Natural killer cell (primary cell): ENCODE measurements around the gene CMAS. TPM values are rescaled to one million over a fixed set of nuclear protein-coding genes. Genes with fewer than 3 reads are reported as not detected.
"Not testable (repeated sequence)": the region's sequence is repeated elsewhere in the genome, so short reads cannot be mapped to it uniquely, and the experiment has no call there.

Experiments used
- ATAC-seq, 3 donors: fragments of 150-1000 bp in 2 of 3; fragments of 200-7000 bp in 1 of 3; cut with Tn5 transposase; 1 replicate in 1 of 3; 2 replicates in 2 of 3; pipeline ENCODE4 v1.10.0; 2021; ENCODE audit warnings: mild to moderate bottlenecking in 2 of 3, moderate library complexity in 2 of 3
- DNase-seq, 2 donors: peaks; one replicate each; pipeline versions ENCODE4 v3.0.0 to v3.0.0-alpha.2; 2013 to 2021; ENCODE audit warnings: mixed read lengths in 1 of 2
- H3K27ac ChIP-seq: one replicate; pipeline ENCODE4 v1.5.1; 2013; ENCODE audit warnings: mild to moderate bottlenecking, low read length
- H3K27me3 ChIP-seq: one replicate; pipeline ENCODE4 v1.6.1; 2013; ENCODE audit warnings: low read length; ENCODE audit not compliant: control insufficient read depth, insufficient read depth
- H3K36me3 ChIP-seq: one replicate; pipeline ENCODE4 v1.6.1; 2013; ENCODE audit warnings: low read length; ENCODE audit not compliant: control insufficient read depth, insufficient read depth
- H3K4me1 ChIP-seq: one replicate; pipeline ENCODE4 v1.6.1; 2013; ENCODE audit warnings: low read length; ENCODE audit not compliant: control insufficient read depth, insufficient read depth
- H3K4me3 ChIP-seq: one replicate; pipeline ENCODE4 v1.5.1; 2013; ENCODE audit warnings: low read length
- H3K9me3 ChIP-seq: one replicate; pipeline ENCODE4 v1.6.1; 2013; ENCODE audit warnings: low read length; ENCODE audit not compliant: control insufficient read depth, insufficient read depth
- H3K27ac Mint-ChIP-seq, 2 donors: one replicate each; pipeline ENCODE4 v1.8.0; 2022; ENCODE audit warnings: mild to moderate bottlenecking in 2 of 2, mixed read lengths in 2 of 2, moderate library complexity in 1 of 2
- H3K27me3 Mint-ChIP-seq, 2 donors: one replicate each; pipeline ENCODE4 v1.8.0; 2022; ENCODE audit warnings: low read depth in 2 of 2, mixed read lengths in 2 of 2
- H3K36me3 Mint-ChIP-seq: one replicate; pipeline ENCODE4 v1.8.0; 2022; ENCODE audit warnings: mixed read lengths
- H3K4me1 Mint-ChIP-seq, 2 donors: one replicate each; pipeline ENCODE4 v1.8.0; 2022; ENCODE audit warnings: mixed read lengths in 2 of 2
- H3K4me3 Mint-ChIP-seq: one replicate; pipeline ENCODE4 v1.8.0; 2022; ENCODE audit warnings: mild to moderate bottlenecking, moderate library complexity, mixed read lengths
- H3K9me3 Mint-ChIP-seq, 2 donors: one replicate each; pipeline ENCODE4 v1.8.0; 2022; ENCODE audit warnings: mixed read lengths in 2 of 2
- CTCF ChIP-seq: fragments of 200-600 bp; IDR thresholded peaks from one replicate; pipeline ENCODE4 v1.8.0; 2022; ENCODE audit warnings: antibody characterized with exemption
- WGBS: methylation state at CpG from one replicate; pipeline ENCODE4 v1.1.7; 2013; ENCODE audit warnings: missing lambda C conversion rate; ENCODE audit not compliant: insufficient coverage; 5-methylcytosine and 5-hydroxymethylcytosine counted together
- intact Hi-C: fragments of 100-400 bp; cut with micrococcal nuclease; formaldehyde crosslinking; loops from one replicate; pipeline ENCODE4 v1.14.2; 2022
- total RNA-seq, 4 donors: library from RNA; stranded (reverse); fragments of 120-200 nt in 1 of 4; gene quantifications; one replicate each; pipeline versions ENCODE4 v1.2.3 to v1.2.4, GENCODE V29; 2013 to 2022

Gene CMAS
- total RNA-seq, 3 donors from 2014 or later (not counting 1 experiment from before 2014, with no cell fraction given), result 10.0 to 19.8 (median 13.7) TPM

GRCh38 chr12:22084852-22085251, 38.8 kb downstream of the CMAS start:
- no peak overlapping the region for H3K4me3 Mint-ChIP-seq
- intact Hi-C loops, result no loop called here
- Histone ChIP-seq H3K36me3 (no peaks in the 10 kb centered on the region), H3K4me3 (no peak overlapping the region), H3K27ac (no peak overlapping the region), H3K27me3 (no peaks in the 10 kb centered on the region), H3K9me3 (no peaks in the 10 kb centered on the region), H3K4me1 (no peaks in the 10 kb centered on the region)
- H3K27me3 Mint-ChIP-seq, result peaks cover 0 to 23% of the 10 kb centered on the region in 2 donors
- H3K27ac Mint-ChIP-seq, result no peak overlapping the region
- 76% methylated on average over 1 of the region's 1 CpG for WGBS
- no peaks in the 10 kb centered on the region for H3K4me1 Mint-ChIP-seq
- DNase-seq (no peak), ATAC-seq (no peak)
- TF ChIP-seq CTCF, result no peak
- no peaks in the 10 kb centered on the region for H3K36me3 Mint-ChIP-seq
- H3K9me3 Mint-ChIP-seq, result no peaks in the 10 kb centered on the region

GRCh38 chr12:22088886-22089285, 42.9 kb downstream of the CMAS start:
- Mint-ChIP-seq H3K4me1 (no peaks in the 10 kb centered on the region), H3K36me3 (no peaks in the 10 kb centered on the region), H3K9me3 (no peaks in the 10 kb centered on the region), H3K27ac (no peak overlapping the region), H3K4me3 (no peak overlapping the region), H3K27me3 (peaks cover 3 to 15% of the 10 kb centered on the region in 2 donors)
- no peak overlapping the region for H3K4me3 ChIP-seq
- 95% methylated on average over 1 of the region's 2 CpGs for WGBS
- ATAC-seq (no peak), DNase-seq (no peak)
- H3K9me3 ChIP-seq, result no peaks in the 10 kb centered on the region
- no peaks in the 10 kb centered on the region for H3K27me3 ChIP-seq
- TF ChIP-seq CTCF, result no peak
- H3K36me3 ChIP-seq, result no peaks in the 10 kb centered on the region
- no peak overlapping the region for H3K27ac ChIP-seq
- intact Hi-C loops, result no loop called here
- no peaks in the 10 kb centered on the region for H3K4me1 ChIP-seq

GRCh38 chr12:22089486-22089885, 43.5 kb downstream of the CMAS start:
- ATAC-seq, result no peak
- 100% methylated on average over 1 of the region's 2 CpGs for WGBS
- intact Hi-C loops, result no loop called here

GRCh38 chr12:22099062-22099461, 53.0 kb downstream of the CMAS start:
- WGBS, result 100% methylated on average over 2 of the region's 2 CpGs
- intact Hi-C loops, H3K27me3 ChIP-seq, ATAC-seq, H3K4me1 ChIP-seq, H3K9me3 ChIP-seq, H3K27ac Mint-ChIP-seq, H3K4me3 ChIP-seq, DNase-seq, H3K36me3 Mint-ChIP-seq, H3K36me3 ChIP-seq, H3K9me3 Mint-ChIP-seq, H3K27ac ChIP-seq, H3K4me3 Mint-ChIP-seq: not testable (repeated sequence)
- H3K27me3 Mint-ChIP-seq, result peaks cover 4 to 19% of the 10 kb centered on the region in 2 donors
- peaks cover 0 to 10% of the 10 kb centered on the region in 2 donors for H3K4me1 Mint-ChIP-seq

More at GRCh38 chr12:22089486-22089885, 43.5 kb downstream of the CMAS start:
- Histone ChIP-seq H3K4me1 (no peaks in the 10 kb centered on the region), H3K4me3 (no peak overlapping the region), H3K27ac (no peak overlapping the region), H3K36me3 (no peaks in the 10 kb centered on the region), H3K27me3 (no peaks in the 10 kb centered on the region), H3K9me3 (no peaks in the 10 kb centered on the region)
- Mint-ChIP-seq H3K9me3 (no peaks in the 10 kb centered on the region), H3K27me3 (peaks cover 3 to 15% of the 10 kb centered on the region in 2 donors), H3K27ac (no peak overlapping the region), H3K4me3 (no peak overlapping the region), H3K36me3 (no peaks in the 10 kb centered on the region), H3K4me1 (no peaks in the 10 kb centered on the region)
- no peak for TF ChIP-seq CTCF
- no peak for DNase-seq
